ENCODE data around the gene DNAH10.

The DNAH10 gene

GRCh38 chr12:123813349-123813748 is 51.2 kb downstream of the DNAH10 start:
- Histone ChIP-seq H3K9me3 (ENCODE audit: low read length) (peaks cover 3% of the 10 kb centered on the region; the same call in 1 of the 2 replicates), H4K20me1 (ENCODE audit: insufficient read depth, low read length) (no peaks in the 10 kb centered on the region), H3K36me3 (ENCODE audit: insufficient read depth, low read length) (no peaks in the 10 kb centered on the region), H2AFZ (ENCODE audit: low read length) (no peak overlapping the region), H3F3A (ENCODE audit: insufficient read depth, low read length) (no peaks in the 10 kb centered on the region), H3K27ac (ENCODE audit: low read depth, low read length, poor library complexity, severe bottlenecking) (no peak overlapping the region), H3K9ac (ENCODE audit: low read length) (no peak overlapping the region), H3K4me3 (ENCODE audit: low read depth, low read length, poor library complexity, severe bottlenecking) (no peak overlapping the region), H3K27me3 (ENCODE audit: insufficient read depth, low read length) (no peaks in the 10 kb centered on the region; the same call in 1 of the 2 replicates), H3K4me2 (ENCODE audit: low read length) (no peak overlapping the region), H3K9me2 (ENCODE audit: low read depth, low read length) (no peaks in the 10 kb centered on the region), H3K4me1 (ENCODE audit: insufficient read depth, low read length, severe bottlenecking) (no peaks in the 10 kb centered on the region), H3K79me2 (ENCODE audit: insufficient read depth, low read length) (no peaks in the 10 kb centered on the region)
- no peak for TF ChIP-seq EZH2 (IDR thresholded peaks at IDR 0.05; ENCODE audit: borderline replicate concordance, low read length)
- TF ChIP-seq CTCF (IDR thresholded peaks at IDR 0.05; ENCODE audit: low read length), result no peak

- Histone ChIP-seq H3K9me3 (ENCODE audit: low read length) (peaks cover 3% of the 10 kb centered on the region; the same call in 1 of the 2 replicates), H3K27ac (ENCODE audit: low read depth, low read length, poor library complexity, severe bottlenecking) (no peak overlapping the region), H4K20me1 (ENCODE audit: insufficient read depth, low read length) (no peaks in the 10 kb centered on the region), H3K79me2 (ENCODE audit: insufficient read depth, low read length) (no peaks in the 10 kb centered on the region), H3K4me3 (ENCODE audit: low read depth, low read length, poor library complexity, severe bottlenecking) (no peak overlapping the region), H2AFZ (ENCODE audit: low read length) (no peak overlapping the region), H3K36me3 (ENCODE audit: insufficient read depth, low read length) (no peaks in the 10 kb centered on the region), H3F3A (ENCODE audit: insufficient read depth, low read length) (no peaks in the 10 kb centered on the region), H3K9ac (ENCODE audit: low read length) (no peak overlapping the region), H3K4me1 (ENCODE audit: insufficient read depth, low read length, severe bottlenecking) (no peaks in the 10 kb centered on the region), H3K27me3 (ENCODE audit: insufficient read depth, low read length) (no peaks in the 10 kb centered on the region; the same call in 1 of the 2 replicates), H3K4me2 (ENCODE audit: low read length) (no peak overlapping the region), H3K9me2 (ENCODE audit: low read depth, low read length) (no peaks in the 10 kb centered on the region)
- no peak for TF ChIP-seq CTCF (IDR thresholded peaks at IDR 0.05; ENCODE audit: low read length)
- TF ChIP-seq EZH2 (IDR thresholded peaks at IDR 0.05; ENCODE audit: borderline replicate concordance, low read length), result no peak
These were observed 53.9 kb downstream of the DNAH10 start for GRCh38 chr12:123815968-123816367.

- no peaks in the 10 kb centered on the region for H3K36me3 ChIP-seq (ENCODE audit: insufficient read depth, low read length)
- H4K20me1 ChIP-seq (ENCODE audit: insufficient read depth, low read length), result no peaks in the 10 kb centered on the region
- H3K27me3 ChIP-seq (ENCODE audit: insufficient read depth, low read length), result no peaks in the 10 kb centered on the region; the same call in 1 of the 2 replicates
- TF ChIP-seq CTCF (IDR thresholded peaks at IDR 0.05; ENCODE audit: low read length) (no peak), EZH2 (IDR thresholded peaks at IDR 0.05; ENCODE audit: borderline replicate concordance, low read length) (no peak)
- H3K4me3 ChIP-seq (ENCODE audit: low read depth, low read length, poor library complexity, severe bottlenecking), result no peak overlapping the region
- no peak overlapping the region for H3K9ac ChIP-seq (ENCODE audit: low read length)
- H3K27ac ChIP-seq (ENCODE audit: low read depth, low read length, poor library complexity, severe bottlenecking), result no peak overlapping the region
- H3K9me3 ChIP-seq (ENCODE audit: low read length), result peaks cover 3% of the 10 kb centered on the region; the same call in 1 of the 2 replicates
- H3K4me1 ChIP-seq (ENCODE audit: insufficient read depth, low read length, severe bottlenecking), result no peaks in the 10 kb centered on the region
- H2AFZ ChIP-seq (ENCODE audit: low read length), result no peak overlapping the region
- H3K79me2 ChIP-seq (ENCODE audit: insufficient read depth, low read length), result no peaks in the 10 kb centered on the region
- H3F3A ChIP-seq (ENCODE audit: insufficient read depth, low read length), result no peaks in the 10 kb centered on the region
- no peaks in the 10 kb centered on the region for H3K9me2 ChIP-seq (ENCODE audit: low read depth, low read length)
- no peak overlapping the region for H3K4me2 ChIP-seq (ENCODE audit: low read length)
These were observed 54.9 kb downstream of the DNAH10 start for GRCh38 chr12:123816896-123817537.
